GM23338 (cell line): ENCODE data around the gene INHBB. TPM values are rescaled to one million over a fixed set of nuclear protein-coding genes. Genes with fewer than 3 reads are reported as not detected.

Source experiments
- ATAC-seq: fragments of 200-7000 bp; cut with Tn5 transposase; 3 replicates; pipeline ENCODE4 v1.9.1; 2020
- DNase-seq: peaks from one replicate; pipeline ENCODE4 v3.0.0-alpha.2; 2015; ENCODE audit warnings: low spot score
- H2AFZ ChIP-seq: fragments of 200-600 bp; sonication (generic); 2 replicates; pipeline ENCODE4 v1.8.0; 2016; ENCODE audit warnings: antibody characterized with exemption, mild to moderate bottlenecking, moderate library complexity
- H3F3A ChIP-seq: fragments of 200-600 bp; sonication (generic); replicated peaks from 2 replicates; pipeline ENCODE4 v1.8.0; 2017; ENCODE audit warnings: antibody characterized with exemption, mixed run types, low read depth
- H3K27ac ChIP-seq: fragments of 200-600 bp; sonication (generic); 2 replicates; pipeline ENCODE4 v1.6.1; 2016; ENCODE audit warnings: low read depth
- H3K27me3 ChIP-seq: fragments of 200-600 bp; sonication (generic); 2 replicates; pipeline ENCODE4 v1.8.0; 2016; ENCODE audit warnings: mild to moderate bottlenecking, mixed run types, moderate library complexity; ENCODE audit not compliant: insufficient read depth
- H3K36me3 ChIP-seq: fragments of 200-600 bp; sonication (generic); 2 replicates; pipeline ENCODE4 v1.8.0; 2016; ENCODE audit warnings: mild to moderate bottlenecking; ENCODE audit not compliant: insufficient read depth
- H3K4me1 ChIP-seq: fragments of 200-600 bp; sonication (generic); 2 replicates; pipeline ENCODE4 v1.8.0; 2016; ENCODE audit warnings: mild to moderate bottlenecking, moderate library complexity; ENCODE audit not compliant: insufficient read depth
- H3K4me2 ChIP-seq: fragments of 200-600 bp; sonication (generic); 2 replicates; pipeline ENCODE4 v1.7.1; 2017; ENCODE audit warnings: mixed run types
- H3K4me3 ChIP-seq: fragments of 200-600 bp; sonication (generic); 2 replicates; pipeline ENCODE4 v1.6.1; 2016; ENCODE audit warnings: mixed run types
- H3K79me2 ChIP-seq: fragments of 200-600 bp; sonication (generic); replicated peaks from 2 replicates; pipeline ENCODE4 v1.8.0; 2017; ENCODE audit warnings: mild to moderate bottlenecking; ENCODE audit not compliant: insufficient read depth
- H3K9me2 ChIP-seq: fragments of 200-600 bp; sonication (generic); 2 replicates; pipeline ENCODE4 v1.8.0; 2017; ENCODE audit not compliant: insufficient read depth
- H4K20me1 ChIP-seq: fragments of 200-600 bp; sonication (generic); replicated peaks from 2 replicates; pipeline ENCODE4 v1.8.0; 2017; ENCODE audit warnings: mild to moderate bottlenecking; ENCODE audit not compliant: insufficient read depth
- H3K27ac Mint-ChIP-seq: 2 replicates; pipeline ENCODE4 v1.8.0; 2020; ENCODE audit warnings: inconsistent platforms, mild to moderate bottlenecking, moderate library complexity, mixed read lengths
- H3K27me3 Mint-ChIP-seq: 3 replicates; pipeline ENCODE4 v1.8.0; 2022; ENCODE audit warnings: low read depth, mild to moderate bottlenecking, moderate library complexity, mixed read lengths, inconsistent platforms; ENCODE audit not compliant: insufficient read depth, poor library complexity
- H3K36me3 Mint-ChIP-seq: 3 replicates; pipeline ENCODE4 v1.8.0; 2021; ENCODE audit warnings: low read depth, mild to moderate bottlenecking, inconsistent platforms, moderate library complexity, mixed read lengths
- H3K4me1 Mint-ChIP-seq: 3 replicates; pipeline ENCODE4 v1.8.0; 2020; ENCODE audit warnings: mild to moderate bottlenecking, inconsistent platforms, mixed read lengths
- H3K4me3 Mint-ChIP-seq: 3 replicates; pipeline ENCODE4 v1.8.0; 2021; ENCODE audit warnings: moderate library complexity, mild to moderate bottlenecking, inconsistent platforms, mixed read lengths
- H3K9me3 Mint-ChIP-seq: 3 replicates; pipeline ENCODE4 v1.8.0; 2020; ENCODE audit warnings: moderate library complexity, mild to moderate bottlenecking, inconsistent platforms, mixed read lengths
- CTCF ChIP-seq, 2 experiments: fragments of 200-600 bp in 1 of 2; sonication (generic) in 1 of 2; conservative IDR thresholded peaks; 2 replicates each; pipeline versions ENCODE4 v1.5.1 to v1.6.1; 2016 to 2017; ENCODE audit warnings: antibody characterized with exemption in 2 of 2, low read depth in 2 of 2, mild to moderate bottlenecking in 2 of 2, moderate library complexity in 1 of 2
- EZH2 ChIP-seq: fragments of 200-600 bp; sonication (generic); IDR thresholded peaks from one replicate; pipeline ENCODE4 v1.8.0; 2017; ENCODE audit warnings: antibody characterized with exemption, mild to moderate bottlenecking, low read depth; ENCODE audit not compliant: unreplicated experiment
- EZH2phosphoT487 ChIP-seq: fragments of 200-600 bp; sonication (generic); IDR thresholded peaks from one replicate; pipeline ENCODE4 v1.8.1; 2018; ENCODE audit warnings: antibody characterized with exemption; ENCODE audit not compliant: unreplicated experiment
- JUNB ChIP-seq: IDR thresholded peaks from one replicate; pipeline ENCODE4 v1.6.1; 2016; ENCODE audit warnings: antibody characterized with exemption; ENCODE audit not compliant: unreplicated experiment
- POLR2AphosphoS5 ChIP-seq: IDR thresholded peaks from 2 replicates; pipeline ENCODE4 v1.6.1; 2016; ENCODE audit warnings: antibody characterized with exemption, low read depth
- STAT1 ChIP-seq: IDR thresholded peaks from one replicate; pipeline ENCODE4 v1.6.1; 2016; ENCODE audit warnings: antibody characterized with exemption; ENCODE audit not compliant: unreplicated experiment
- ZNF331 ChIP-seq: fragments of 250-450 bp; sonication (Bioruptor Pico); IDR thresholded peaks from 2 replicates; pipeline ENCODE4 v1.5.0; 2020; ENCODE audit warnings: low read depth, mild to moderate bottlenecking, moderate library complexity
- ZNF462 ChIP-seq: fragments of 250-450 bp; sonication (Bioruptor Pico); IDR thresholded peaks from 2 replicates; pipeline ENCODE4 v1.5.0; 2020; ENCODE audit warnings: mild to moderate bottlenecking, moderate library complexity
- polyA plus RNA-seq: library from polyadenylated mRNA; unstranded; fragments of >200 nt; fragmentation: Nextera tagmentation; extraction: Ambion mirVana; gene quantifications from 2 replicates; pipeline ENCODE4 v1.2.1, GENCODE V29; 2016
- total RNA-seq: library from RNA; depleted of rRNA; stranded (reverse); fragments of >200 nt; shearing (Covaris generic); gene quantifications from 2 replicates; pipeline ENCODE4 v1.2.3, GENCODE V29; 2014
- TF ChIP-seq, protein P1 (sequence below): IDR thresholded peaks from one replicate; pipeline ENCODE4 v1.6.1; 2018; ENCODE audit warnings: antibody characterized with exemption; ENCODE audit not compliant: unreplicated experiment

The INHBB gene
- total and polyA plus RNA-seq, 2 experiments from 2014 or later = 0.21 TPM; not detected in 1

GRCh38 chr2:120345608-120346007, 328 bp upstream of the INHBB start:
- H3K4me1 ChIP-seq = peaks cover 29% of the 10 kb centered on the region
- no peaks in the 10 kb centered on the region for H3K9me2 ChIP-seq
- Mint-ChIP-seq H3K9me3 (no peaks in the 10 kb centered on the region; the same call in 2 of the 3 replicates), H3K4me3 (0 out of 3 replicates have a peak overlapping the region, but pooled peaks have one; percentile 37), H3K36me3 (no peaks in the 10 kb centered on the region), H3K27me3 (peaks cover 75% of the 10 kb centered on the region), H3K27ac (no peak overlapping the region), H3K4me1 (peaks cover 36% of the 10 kb centered on the region)
- peak overlapping the region; percentile 52; the same call in 1 of the 2 replicates for H3K4me3 ChIP-seq
- DNase-seq = peak; percentile 20
- no peak overlapping the region; the same call in 1 of the 2 replicates for H3K4me2 ChIP-seq
- H3K27ac ChIP-seq = no peak overlapping the region
- TF ChIP-seq EZH2phosphoT487 (peak; percentile 40), EZH2 (peak; percentile 65), JUNB (no peak), POLR2AphosphoS5 (no peak)
- TF ChIP-seq, protein P1, sequence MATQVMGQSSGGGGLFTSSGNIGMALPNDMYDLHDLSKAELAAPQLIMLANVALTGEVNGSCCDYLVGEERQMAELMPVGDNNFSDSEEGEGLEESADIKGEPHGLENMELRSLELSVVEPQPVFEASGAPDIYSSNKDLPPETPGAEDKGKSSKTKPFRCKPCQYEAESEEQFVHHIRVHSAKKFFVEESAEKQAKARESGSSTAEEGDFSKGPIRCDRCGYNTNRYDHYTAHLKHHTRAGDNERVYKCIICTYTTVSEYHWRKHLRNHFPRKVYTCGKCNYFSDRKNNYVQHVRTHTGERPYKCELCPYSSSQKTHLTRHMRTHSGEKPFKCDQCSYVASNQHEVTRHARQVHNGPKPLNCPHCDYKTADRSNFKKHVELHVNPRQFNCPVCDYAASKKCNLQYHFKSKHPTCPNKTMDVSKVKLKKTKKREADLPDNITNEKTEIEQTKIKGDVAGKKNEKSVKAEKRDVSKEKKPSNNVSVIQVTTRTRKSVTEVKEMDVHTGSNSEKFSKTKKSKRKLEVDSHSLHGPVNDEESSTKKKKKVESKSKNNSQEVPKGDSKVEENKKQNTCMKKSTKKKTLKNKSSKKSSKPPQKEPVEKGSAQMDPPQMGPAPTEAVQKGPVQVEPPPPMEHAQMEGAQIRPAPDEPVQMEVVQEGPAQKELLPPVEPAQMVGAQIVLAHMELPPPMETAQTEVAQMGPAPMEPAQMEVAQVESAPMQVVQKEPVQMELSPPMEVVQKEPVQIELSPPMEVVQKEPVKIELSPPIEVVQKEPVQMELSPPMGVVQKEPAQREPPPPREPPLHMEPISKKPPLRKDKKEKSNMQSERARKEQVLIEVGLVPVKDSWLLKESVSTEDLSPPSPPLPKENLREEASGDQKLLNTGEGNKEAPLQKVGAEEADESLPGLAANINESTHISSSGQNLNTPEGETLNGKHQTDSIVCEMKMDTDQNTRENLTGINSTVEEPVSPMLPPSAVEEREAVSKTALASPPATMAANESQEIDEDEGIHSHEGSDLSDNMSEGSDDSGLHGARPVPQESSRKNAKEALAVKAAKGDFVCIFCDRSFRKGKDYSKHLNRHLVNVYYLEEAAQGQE = no peak
- H4K20me1 ChIP-seq = 0 out of 2 replicates have a peak, but pooled peaks cover 8% of the 10 kb centered on the region
- peaks cover 8% of the 10 kb centered on the region; the same call in 1 of the 2 replicates for H3F3A ChIP-seq
- no peaks in the 10 kb centered on the region for H3K36me3 ChIP-seq
- no peak overlapping the region for H2AFZ ChIP-seq
- no peaks in the 10 kb centered on the region for H3K79me2 ChIP-seq
- ATAC-seq = no peak
- peaks cover 95% of the 10 kb centered on the region for H3K27me3 ChIP-seq

DNA sequence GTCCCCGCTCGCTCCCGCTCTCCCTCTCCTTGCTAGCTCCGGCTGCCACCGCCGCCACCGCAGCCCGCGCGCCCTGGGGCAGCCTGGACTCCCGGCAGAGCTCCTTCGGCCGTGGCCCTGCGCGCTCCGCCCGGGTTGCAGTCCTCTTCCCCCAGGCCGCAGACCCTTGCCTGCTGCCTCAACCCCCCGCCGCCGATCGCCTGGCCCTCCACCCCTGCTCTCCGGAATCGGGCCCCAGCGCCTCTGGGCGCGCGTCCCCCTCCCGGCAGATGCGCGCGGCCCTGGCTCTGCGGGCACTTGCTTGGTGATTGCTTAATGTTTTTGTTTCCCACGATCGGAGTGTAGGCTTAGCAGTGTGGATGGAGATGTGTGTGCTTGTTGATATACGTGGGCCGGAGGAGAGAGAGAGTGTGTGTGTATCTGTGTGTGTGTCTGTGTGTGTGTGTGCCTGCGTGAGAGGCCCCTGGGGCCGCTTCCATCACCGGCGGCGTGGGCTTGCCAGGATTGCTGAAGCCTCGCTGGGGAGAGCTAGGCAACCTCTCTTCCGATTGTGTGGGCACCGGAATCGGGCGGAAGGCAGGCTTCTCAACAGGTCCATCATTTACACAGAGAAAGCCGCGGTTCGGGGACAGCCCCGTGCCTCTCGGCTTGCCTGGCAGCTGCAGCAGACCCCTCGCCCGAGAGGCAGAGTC, 877 bp downstream of the INHBB start:
- DNase-seq (peak; percentile 55), ATAC-seq (peak; percentile 12)
- peak overlapping the region; percentile 82 for H3K4me2 ChIP-seq
- peaks cover 8% of the 10 kb centered on the region; the same call in 1 of the 2 replicates for H3F3A ChIP-seq
- no peaks in the 10 kb centered on the region for H3K36me3 ChIP-seq
- Mint-ChIP-seq H3K27ac (no peak overlapping the region), H3K4me3 (peak overlapping the region; percentile 70), H3K27me3 (peaks cover 81% of the 10 kb centered on the region), H3K9me3 (no peaks in the 10 kb centered on the region; the same call in 2 of the 3 replicates), H3K4me1 (peaks cover 36% of the 10 kb centered on the region), H3K36me3 (no peaks in the 10 kb centered on the region)
- H3K79me2 ChIP-seq = no peaks in the 10 kb centered on the region
- H3K27ac ChIP-seq = no peak overlapping the region
- 0 out of 2 replicates have a peak, but pooled peaks cover 8% of the 10 kb centered on the region for H4K20me1 ChIP-seq
- H3K9me2 ChIP-seq = no peaks in the 10 kb centered on the region
- peak overlapping the region; percentile 89 for H2AFZ ChIP-seq
- H3K4me1 ChIP-seq = peaks cover 29% of the 10 kb centered on the region
- H3K27me3 ChIP-seq = peaks cover 98% of the 10 kb centered on the region
- H3K4me3 ChIP-seq = peak overlapping the region; percentile 52
- TF ChIP-seq ZNF331 (no peak), STAT1 (no peak), POLR2AphosphoS5 (no peak), CTCF (conservative IDR thresholded peaks at IDR 0.05; ENCODE audit: low read depth in 2 of 2) (no peak), EZH2 (peak; percentile 91), ZNF462 (CRISPR knock-in tag) (no peak)
